ENCODE results near the gene MAP4K4.

Gene MAP4K4

GRCh38 chr2:101665312-101665711 is 32.2 kb upstream of the MAP4K4 start:
- TF ChIP-seq CTCF (IDR thresholded peaks at IDR 0.05): no peak
- no peak overlapping the region for H3K4me3 ChIP-seq (ENCODE audit: low read depth in 1 of 2, low read length in 1 of 2)

GRCh38 chr2:101667823-101668222 is 29.7 kb upstream of the MAP4K4 start:
- no peaks in the 10 kb centered on the region for H3K9me3 ChIP-seq
- no peak overlapping the region for H3K27ac ChIP-seq
- H3K4me1 ChIP-seq (ENCODE audit: control insufficient read depth in 1 of 2, insufficient read depth in 1 of 2, low read depth in 1 of 2, low read length in 1 of 2): no peaks in the 10 kb centered on the region
- TF ChIP-seq CTCF (IDR thresholded peaks at IDR 0.05): no peak
- H3K36me3 ChIP-seq: no peaks in the 10 kb centered on the region
- no peaks in the 10 kb centered on the region for H3K27me3 ChIP-seq
- no peak overlapping the region for H3K4me3 ChIP-seq (ENCODE audit: low read depth in 1 of 2, low read length in 1 of 2)

More at GRCh38 chr2:101665312-101665711, 32.2 kb upstream of the MAP4K4 start:
- Histone ChIP-seq H3K9me3 (no peaks in the 10 kb centered on the region), H3K27ac (no peak overlapping the region), H3K27me3 (no peaks in the 10 kb centered on the region), H3K4me1 (ENCODE audit: control insufficient read depth in 1 of 2, insufficient read depth in 1 of 2, low read depth in 1 of 2, low read length in 1 of 2) (no peaks in the 10 kb centered on the region), H3K36me3 (no peaks in the 10 kb centered on the region)

GRCh38 chr2:101672047-101672446 is 25.5 kb upstream of the MAP4K4 start:
- no peaks in the 10 kb centered on the region for H3K4me1 ChIP-seq (ENCODE audit: control insufficient read depth in 1 of 2, insufficient read depth in 1 of 2, low read depth in 1 of 2, low read length in 1 of 2)
- no peak overlapping the region for H3K27ac ChIP-seq
- H3K9me3 ChIP-seq: no peaks in the 10 kb centered on the region
- H3K4me3 ChIP-seq (ENCODE audit: low read depth in 1 of 2, low read length in 1 of 2): no peak overlapping the region
- H3K27me3 ChIP-seq: no peaks in the 10 kb centered on the region
- no peaks in the 10 kb centered on the region for H3K36me3 ChIP-seq
- TF ChIP-seq CTCF (IDR thresholded peaks at IDR 0.05): no peak

- no peak for TF ChIP-seq CTCF (IDR thresholded peaks at IDR 0.05)
- Histone ChIP-seq H3K4me3 (ENCODE audit: low read depth in 1 of 2, low read length in 1 of 2) (no peak overlapping the region), H3K27me3 (no peaks in the 10 kb centered on the region), H3K27ac (no peak overlapping the region), H3K9me3 (no peaks in the 10 kb centered on the region), H3K4me1 (ENCODE audit: control insufficient read depth in 1 of 2, insufficient read depth in 1 of 2, low read depth in 1 of 2, low read length in 1 of 2) (no peaks in the 10 kb centered on the region), H3K36me3 (no peaks in the 10 kb centered on the region)
These were observed 23.6 kb upstream of the MAP4K4 start for GRCh38 chr2:101673920-101674319.

GRCh38 chr2:101675512-101675911 is 22.0 kb upstream of the MAP4K4 start:
- Histone ChIP-seq H3K27me3 (no peaks in the 10 kb centered on the region), H3K4me3 (ENCODE audit: low read depth in 1 of 2, low read length in 1 of 2) (no peak overlapping the region), H3K9me3 (no peaks in the 10 kb centered on the region), H3K36me3 (no peaks in the 10 kb centered on the region), H3K4me1 (ENCODE audit: control insufficient read depth in 1 of 2, insufficient read depth in 1 of 2, low read depth in 1 of 2, low read length in 1 of 2) (no peaks in the 10 kb centered on the region), H3K27ac (no peak overlapping the region)
- TF ChIP-seq CTCF (IDR thresholded peaks at IDR 0.05): no peak

- Histone ChIP-seq H3K27ac (no peak overlapping the region), H3K9me3 (no peaks in the 10 kb centered on the region), H3K27me3 (no peaks in the 10 kb centered on the region), H3K36me3 (no peaks in the 10 kb centered on the region), H3K4me3 (ENCODE audit: low read depth in 1 of 2, low read length in 1 of 2) (no peak overlapping the region), H3K4me1 (ENCODE audit: control insufficient read depth in 1 of 2, insufficient read depth in 1 of 2, low read depth in 1 of 2, low read length in 1 of 2) (no peaks in the 10 kb centered on the region)
- TF ChIP-seq CTCF (IDR thresholded peaks at IDR 0.05): no peak
These were observed 20.8 kb upstream of the MAP4K4 start for GRCh38 chr2:101676674-101677073.

Measured in neutrophil (primary cell).